HG03039 (cell line): ENCODE data around the gene SYTL5.

Experiments used
- ATAC-seq: cut with Tn5 transposase; IDR thresholded peaks from one replicate; pipeline ENCODE4 v1.9.1; 2021; ENCODE audit warnings: mild to moderate bottlenecking, moderate library complexity; ENCODE audit not compliant: unreplicated experiment

Gene SYTL5

GRCh38 chrX:38087594-38087993, 81.2 kb downstream of the SYTL5 start:
- no peak for ATAC-seq

GRCh38 chrX:38089173-38089982, 83.0 kb downstream of the SYTL5 start:
- no peak for ATAC-seq

GRCh38 chrX:38095971-38096529, 89.7 kb downstream of the SYTL5 start:
- ATAC-seq = no peak

GRCh38 chrX:38099688-38100087, 93.3 kb downstream of the SYTL5 start:
- ATAC-seq = no peak

GRCh38 chrX:38102240-38102639, 95.9 kb downstream of the SYTL5 start:
- no peak for ATAC-seq

GRCh38 chrX:38102875-38103274, 96.5 kb downstream of the SYTL5 start:
- ATAC-seq = no peak

GRCh38 chrX:38103857-38104812, 97.8 kb downstream of the SYTL5 start:
- ATAC-seq = peak; percentile 81

GRCh38 chrX:38105216-38105725, 98.9 kb downstream of the SYTL5 start:
- no peak for ATAC-seq

- ATAC-seq = no peak
Observed at GRCh38 chrX:38106991-38107655, 100.8 kb downstream of the SYTL5 start.

GRCh38 chrX:38108364-38108763, 102.0 kb downstream of the SYTL5 start:
- ATAC-seq = no peak

GRCh38 chrX:38109042-38109898, 102.9 kb downstream of the SYTL5 start:
- ATAC-seq = no peak

- ATAC-seq = no peak
Observed at GRCh38 chrX:38110231-38110630, 103.9 kb downstream of the SYTL5 start.

- ATAC-seq = no peak
Observed at GRCh38 chrX:38111196-38111595, 104.8 kb downstream of the SYTL5 start.

GRCh38 chrX:38112566-38112965, 106.2 kb downstream of the SYTL5 start:
- ATAC-seq = no peak

- ATAC-seq = no peak
Observed at GRCh38 chrX:38116706-38117105, 110.4 kb downstream of the SYTL5 start.

GRCh38 chrX:38117485-38117884, 111.1 kb downstream of the SYTL5 start:
- no peak for ATAC-seq

GRCh38 chrX:38124000-38124399, 117.6 kb downstream of the SYTL5 start:
- no peak for ATAC-seq

GRCh38 chrX:38126179-38126578, 119.8 kb downstream of the SYTL5 start:
- ATAC-seq = no peak

- no peak for ATAC-seq
Observed at GRCh38 chrX:38127961-38128360, 121.6 kb downstream of the SYTL5 start.

- no peak for ATAC-seq
Observed at GRCh38 chrX:38129366-38129765, 123.0 kb downstream of the SYTL5 start.
